ENCODE data around the gene PACSIN2.

PACSIN2 gene

GRCh38 chr22:42904050-42904449 lies 110.9 kb downstream of the PACSIN2 start:
- H3K4me2 ChIP-seq (ENCODE audit: low read depth, low read length) = no peak overlapping the region
- H3F3A ChIP-seq (ENCODE audit: insufficient read depth, low read length) = no peaks in the 10 kb centered on the region
- H3K4me1 ChIP-seq (ENCODE audit: low read length) = no peaks in the 10 kb centered on the region
- H3K9ac ChIP-seq (ENCODE audit: low read length) = no peak overlapping the region
- no peaks in the 10 kb centered on the region for H3K79me2 ChIP-seq (ENCODE audit: low read length)
- no peaks in the 10 kb centered on the region for H3K9me2 ChIP-seq (replicated peaks; ENCODE audit: insufficient read depth, low read length)
- H3K4me3 ChIP-seq (ENCODE audit: low read length) = no peak overlapping the region
- no peak overlapping the region for H2AFZ ChIP-seq (ENCODE audit: low read length)
- no peak for DNase-seq
- H4K20me1 ChIP-seq (ENCODE audit: insufficient read depth, low read length) = no peaks in the 10 kb centered on the region
- no peaks in the 10 kb centered on the region for H3K9me3 ChIP-seq (replicated peaks; ENCODE audit: insufficient read depth, low read length)
- no peaks in the 10 kb centered on the region for H3K27me3 ChIP-seq (replicated peaks; ENCODE audit: insufficient read depth, low read length)
- no peaks in the 10 kb centered on the region for H3K36me3 ChIP-seq (replicated peaks; ENCODE audit: insufficient read depth, low read length)
- no peak overlapping the region for H3K27ac ChIP-seq (ENCODE audit: low read length)
- no peak for TF ChIP-seq EZH2 (optimal IDR thresholded peaks at IDR 0.05; ENCODE audit: low read depth, low read length)
- TF ChIP-seq EZH2phosphoT487 (IDR thresholded peaks at IDR 0.05; ENCODE audit: low read length) = no peak
- no peak for TF ChIP-seq CTCF (IDR thresholded peaks at IDR 0.05; ENCODE audit: low read length)

GRCh38 chr22:42902875-42903510 lies 112.0 kb downstream of the PACSIN2 start:
- Histone ChIP-seq H2AFZ (ENCODE audit: low read length) (no peak overlapping the region), H3F3A (ENCODE audit: insufficient read depth, low read length) (no peaks in the 10 kb centered on the region), H3K4me1 (ENCODE audit: low read length) (no peaks in the 10 kb centered on the region), H3K9me2 (replicated peaks; ENCODE audit: insufficient read depth, low read length) (no peaks in the 10 kb centered on the region), H3K27me3 (replicated peaks; ENCODE audit: insufficient read depth, low read length) (no peaks in the 10 kb centered on the region), H3K4me2 (ENCODE audit: low read depth, low read length) (no peak overlapping the region), H4K20me1 (ENCODE audit: insufficient read depth, low read length) (no peaks in the 10 kb centered on the region), H3K4me3 (ENCODE audit: low read length) (no peak overlapping the region), H3K79me2 (ENCODE audit: low read length) (no peaks in the 10 kb centered on the region), H3K9me3 (replicated peaks; ENCODE audit: insufficient read depth, low read length) (no peaks in the 10 kb centered on the region), H3K36me3 (replicated peaks; ENCODE audit: insufficient read depth, low read length) (no peaks in the 10 kb centered on the region), H3K9ac (ENCODE audit: low read length) (no peak overlapping the region), H3K27ac (ENCODE audit: low read length) (no peak overlapping the region)
- DNase-seq = no peak
- TF ChIP-seq CTCF (IDR thresholded peaks at IDR 0.05; ENCODE audit: low read length) = no peak

- no peaks in the 10 kb centered on the region for H3K27me3 ChIP-seq (replicated peaks; ENCODE audit: insufficient read depth, low read length)
- DNase-seq = no peak
- H3K4me1 ChIP-seq (ENCODE audit: low read length) = no peaks in the 10 kb centered on the region
- no peak overlapping the region for H3K9ac ChIP-seq (ENCODE audit: low read length)
- no peaks in the 10 kb centered on the region for H3F3A ChIP-seq (ENCODE audit: insufficient read depth, low read length)
- no peaks in the 10 kb centered on the region for H3K79me2 ChIP-seq (ENCODE audit: low read length)
- peak; percentile 38 for TF ChIP-seq CTCF (IDR thresholded peaks at IDR 0.05; ENCODE audit: low read length)
- no peak for TF ChIP-seq EZH2 (optimal IDR thresholded peaks at IDR 0.05; ENCODE audit: low read depth, low read length)
- no peaks in the 10 kb centered on the region for H3K36me3 ChIP-seq (replicated peaks; ENCODE audit: insufficient read depth, low read length)
- no peak overlapping the region for H2AFZ ChIP-seq (ENCODE audit: low read length)
- H3K9me3 ChIP-seq (replicated peaks; ENCODE audit: insufficient read depth, low read length) = no peaks in the 10 kb centered on the region
- no peaks in the 10 kb centered on the region for H3K9me2 ChIP-seq (replicated peaks; ENCODE audit: insufficient read depth, low read length)
- no peak overlapping the region for H3K4me3 ChIP-seq (ENCODE audit: low read length)
- H3K4me2 ChIP-seq (ENCODE audit: low read depth, low read length) = no peak overlapping the region
- no peak overlapping the region for H3K27ac ChIP-seq (ENCODE audit: low read length)
- no peaks in the 10 kb centered on the region for H4K20me1 ChIP-seq (ENCODE audit: insufficient read depth, low read length)
Observed at GRCh38 chr22:42901790-42902508, 113.0 kb downstream of the PACSIN2 start.

All from MM.1S (cell line).